ENCODE data around the gene C6.

DNA sequence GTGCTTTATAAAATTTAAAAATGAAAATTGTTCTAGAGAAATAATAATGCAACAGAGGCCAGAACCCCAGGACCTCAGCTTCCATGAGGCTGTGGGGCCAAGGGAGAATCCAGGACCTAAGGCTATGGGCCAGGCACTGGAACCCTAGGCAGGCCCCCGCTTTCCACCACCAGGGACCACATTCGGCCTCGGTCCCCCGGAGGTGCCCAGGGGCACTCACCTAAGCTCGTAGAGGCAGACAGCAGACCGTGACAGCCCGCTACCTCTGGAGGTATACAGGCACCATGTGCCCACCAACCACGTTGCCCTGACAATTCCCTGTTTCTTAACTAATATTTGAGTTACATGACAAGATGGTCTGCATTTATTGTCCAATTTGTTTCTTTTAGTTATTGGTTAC is 92.7 kb downstream of the C6 start:
- TF ChIP-seq, protein P1, sequence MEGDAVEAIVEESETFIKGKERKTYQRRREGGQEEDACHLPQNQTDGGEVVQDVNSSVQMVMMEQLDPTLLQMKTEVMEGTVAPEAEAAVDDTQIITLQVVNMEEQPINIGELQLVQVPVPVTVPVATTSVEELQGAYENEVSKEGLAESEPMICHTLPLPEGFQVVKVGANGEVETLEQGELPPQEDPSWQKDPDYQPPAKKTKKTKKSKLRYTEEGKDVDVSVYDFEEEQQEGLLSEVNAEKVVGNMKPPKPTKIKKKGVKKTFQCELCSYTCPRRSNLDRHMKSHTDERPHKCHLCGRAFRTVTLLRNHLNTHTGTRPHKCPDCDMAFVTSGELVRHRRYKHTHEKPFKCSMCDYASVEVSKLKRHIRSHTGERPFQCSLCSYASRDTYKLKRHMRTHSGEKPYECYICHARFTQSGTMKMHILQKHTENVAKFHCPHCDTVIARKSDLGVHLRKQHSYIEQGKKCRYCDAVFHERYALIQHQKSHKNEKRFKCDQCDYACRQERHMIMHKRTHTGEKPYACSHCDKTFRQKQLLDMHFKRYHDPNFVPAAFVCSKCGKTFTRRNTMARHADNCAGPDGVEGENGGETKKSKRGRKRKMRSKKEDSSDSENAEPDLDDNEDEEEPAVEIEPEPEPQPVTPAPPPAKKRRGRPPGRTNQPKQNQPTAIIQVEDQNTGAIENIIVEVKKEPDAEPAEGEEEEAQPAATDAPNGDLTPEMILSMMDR (conservative IDR thresholded peaks at IDR 0.05 in 1 of 2, IDR thresholded peaks at IDR 0.05 in 1 of 2; ENCODE audit: low read depth in 1 of 2, low read length in 2 of 2), result no peak
- no peak for TF ChIP-seq EZH2 (IDR thresholded peaks at IDR 0.05; ENCODE audit: low read length, missing control alignments)

Measured in fibroblast of lung (primary cell).